HG03108 (cell line): Measurements from ENCODE around the gene FAM184B.

Source experiments
- ATAC-seq: cut with Tn5 transposase; IDR thresholded peaks from one replicate; pipeline ENCODE4 v1.9.1; 2021; ENCODE audit warnings: moderate library complexity; ENCODE audit not compliant: unreplicated experiment

Gene FAM184B

DNA sequence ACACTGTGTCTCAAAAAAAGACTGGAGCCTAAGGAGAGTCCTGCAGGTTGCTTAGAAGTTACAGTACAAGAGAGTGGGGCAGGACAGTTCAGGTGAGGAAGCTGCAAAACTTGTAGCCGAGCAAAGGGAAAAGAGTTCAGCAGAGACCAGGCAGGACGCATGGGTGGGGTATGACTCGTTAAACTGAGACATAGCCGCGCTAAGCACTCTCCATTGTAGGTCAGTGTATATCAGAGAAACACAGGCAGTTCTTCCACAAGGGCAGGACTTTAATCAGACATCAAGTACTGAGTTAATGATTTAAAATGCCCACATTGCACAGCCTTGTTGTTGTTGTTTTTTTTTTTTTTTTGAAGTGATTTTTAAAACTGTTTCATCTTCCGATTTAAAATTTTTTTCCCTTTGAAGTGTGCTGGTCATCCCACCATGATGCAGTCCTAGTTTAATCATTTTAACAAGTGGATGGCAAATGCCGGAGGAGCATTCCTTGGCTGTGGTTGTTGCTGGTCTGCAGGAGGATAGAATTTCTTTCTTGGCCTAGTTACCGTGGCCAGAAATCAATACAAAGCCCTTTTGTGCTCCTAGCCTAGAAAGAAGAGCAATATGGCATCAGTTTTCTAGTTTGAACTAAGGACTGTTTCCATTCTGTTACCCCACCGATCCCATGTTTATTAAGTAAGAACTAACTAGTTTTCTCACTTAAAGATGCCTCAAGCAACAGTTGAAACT is 194.2 kb downstream of the FAM184B start:
- ATAC-seq: no peak

DNA sequence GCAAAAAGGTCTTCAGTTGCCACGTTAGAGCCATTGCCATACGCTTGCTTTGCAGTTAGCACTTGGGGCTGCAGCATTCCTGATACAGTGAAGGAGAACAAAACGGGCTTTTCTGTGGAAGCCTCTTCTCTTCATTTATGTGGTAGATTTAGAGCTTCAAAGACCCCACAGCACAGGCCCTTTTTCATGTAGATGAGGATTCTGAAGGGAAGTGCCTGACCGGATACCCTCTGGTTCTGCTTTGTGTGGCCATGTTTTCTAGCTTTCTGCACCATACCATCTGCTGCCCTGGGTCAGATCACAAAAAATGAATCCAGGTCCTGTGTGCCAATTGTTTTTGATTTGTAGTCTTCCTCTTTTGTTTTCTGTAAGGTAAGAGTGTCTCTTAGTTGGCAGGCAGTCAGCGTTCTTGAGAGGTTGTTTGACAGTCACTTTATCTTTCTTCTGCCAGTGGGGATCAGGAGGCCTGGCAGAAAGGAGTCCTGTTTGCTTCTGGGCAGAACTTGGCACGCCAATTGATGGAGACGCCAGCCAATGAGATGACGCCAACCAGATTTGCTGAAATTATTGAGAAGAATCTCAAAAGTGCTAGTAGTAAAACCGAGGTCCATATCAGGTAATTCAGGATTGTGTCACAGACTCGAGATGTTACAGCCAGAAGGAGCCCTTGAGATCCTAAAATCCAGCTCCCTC is 196.8 kb downstream of the FAM184B start:
- ATAC-seq: no peak

DNA sequence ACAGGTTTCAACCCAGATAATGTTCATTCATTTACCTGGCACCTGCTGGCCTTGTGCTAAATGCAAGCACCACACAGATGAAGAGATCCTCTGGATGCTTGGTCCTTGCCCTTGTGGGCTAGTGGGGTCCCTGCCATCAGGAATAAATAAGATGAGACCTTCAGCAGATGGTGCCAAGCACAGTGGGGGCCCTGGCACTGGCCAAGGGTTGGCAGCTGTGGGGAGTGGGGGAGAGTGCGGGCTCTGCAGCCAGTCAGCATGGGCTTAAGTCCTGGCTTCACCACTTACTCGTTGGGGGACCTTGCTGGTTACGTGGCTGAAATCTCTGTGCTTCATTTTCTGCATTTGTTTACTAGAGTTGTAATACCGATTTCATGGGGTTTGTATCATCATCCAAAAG is 197.5 kb downstream of the FAM184B start:
- no peak for ATAC-seq

DNA sequence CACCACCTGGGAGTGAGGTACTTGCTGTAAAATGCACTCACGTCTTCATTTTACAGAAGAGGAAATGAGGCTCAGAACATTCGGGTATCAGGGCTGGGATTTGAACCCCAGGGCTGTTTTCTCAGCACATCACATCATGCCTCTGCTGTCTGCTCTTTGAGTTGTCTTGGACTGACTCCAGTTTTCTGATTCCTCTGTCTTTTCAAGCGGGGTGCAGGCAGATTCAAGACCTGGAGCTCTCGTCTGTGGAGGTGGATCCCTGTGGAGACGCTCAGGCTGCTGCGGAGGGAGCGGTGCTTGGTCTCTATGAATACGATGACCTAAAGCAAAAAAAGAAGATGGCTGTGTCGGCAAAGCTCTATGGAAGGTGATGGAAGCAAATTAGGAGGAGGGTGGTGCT is 198.1 kb downstream of the FAM184B start:
- no peak for ATAC-seq

DNA sequence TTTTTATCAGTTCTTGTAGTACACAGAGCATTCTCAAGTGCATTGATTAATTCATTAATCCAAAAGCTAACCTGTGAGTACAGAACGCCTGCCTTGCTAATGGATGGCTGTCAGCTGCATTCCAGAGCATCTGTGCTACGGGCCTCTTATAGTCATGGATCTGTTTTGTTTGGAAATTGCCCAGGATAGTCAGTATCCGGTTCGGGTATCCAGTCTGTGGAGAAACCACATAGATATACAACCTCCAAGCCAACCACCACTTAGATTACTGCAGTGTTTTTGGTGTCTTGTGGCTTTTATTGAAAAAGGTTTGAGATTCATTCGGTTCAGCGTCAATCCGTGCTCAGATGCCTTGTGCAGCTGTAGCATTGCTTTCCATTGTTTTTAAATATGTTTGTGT is 200.5 kb downstream of the FAM184B start:
- no peak for ATAC-seq
